K562 (cell line): ENCODE measurements around the gene CCNB1. TPM values are rescaled to one million over a fixed set of nuclear protein-coding genes. Genes with fewer than 3 reads are reported as not detected.

ENCODE experiments used
- ATAC-seq: fragments of 200-7000 bp; cut with Tn5 transposase; 3 replicates; pipeline ENCODE4 v1.9.1; 2020; ENCODE audit warnings: moderate library complexity
- BruUV-seq: library from RNA; stranded (reverse); fragments of 400-500 nt; replicated peaks from 2 replicates; lab custom pipeline; 2021; lab: Mats Ljungman, UMichigan
- CTCF ChIA-PET: fragments of 300-600 bp; formaldehyde crosslinking; extraction: SDS; loops from one replicate; lab custom pipeline; 2021; ENCODE audit warnings: low intra/inter-chr PET ratio; lab: Yijun Ruan, JAX
- POLR2A ChIA-PET: fragments of 300-600, 350-650 bp; sonication (Branson Sonifier 250); formaldehyde crosslinking; extraction: SDS; loops from one replicate; lab custom pipeline; 2021; ENCODE audit warnings: antibody characterized with exemption, inconsistent platforms; lab: Yijun Ruan, JAX
- DNase-seq, 4 experiments: peaks; one replicate each; pipeline versions ENCODE4 v3.0.0 to v3.0.0-alpha.2; 2011 to 2018; ENCODE audit warnings: low spot score in 3 of 4, mixed read lengths in 3 of 4; ENCODE audit errors: extremely low read depth in 1 of 4
- FAIRE-seq: peaks from 2 replicates; lab custom pipeline; 2011; peaks lifted over from hg19 to GRCh38; lab: Jason Lieb, UNC
- H2AFZ ChIP-seq: 2 replicates; pipeline ENCODE4 v1.6.0; 2011; ENCODE audit warnings: low read depth, low read length, control low read depth, inconsistent platforms
- H3K27ac ChIP-seq: fragments of 200-600 bp; 3 replicates; pipeline ENCODE4 v1.8.0; 2011; ENCODE audit warnings: low read depth, mild to moderate bottlenecking, control low read depth, inconsistent platforms, low read length, moderate library complexity, mixed read lengths; ENCODE audit errors: extremely low read depth
- H3K27me3 ChIP-seq, 2 experiments: fragments of 300-600 bp in 1 of 2; 2 replicates in 1 of 2; 3 replicates in 1 of 2; pipeline versions ENCODE4 v1.6.0 to v1.8.0; 2011; ENCODE audit warnings: inconsistent platforms in 2 of 2, low read length in 2 of 2, mild to moderate bottlenecking in 1 of 2, mixed read lengths in 1 of 2, moderate library complexity in 1 of 2; ENCODE audit not compliant: control insufficient read depth in 2 of 2, insufficient read depth in 2 of 2
- H3K36me3 ChIP-seq: fragments of 300-600 bp; 3 replicates; pipeline ENCODE4 v1.8.0; 2011; ENCODE audit warnings: mild to moderate bottlenecking, low read length, inconsistent platforms; ENCODE audit not compliant: control insufficient read depth, insufficient read depth
- H3K4me1 ChIP-seq, 2 experiments: fragments of 200-600 bp in 1 of 2; replicated peaks in 1 of 2; 2 replicates in 1 of 2; 3 replicates in 1 of 2; pipeline versions ENCODE4 v1.5.1 to v1.8.0; 2011; ENCODE audit warnings: inconsistent platforms in 2 of 2, low read length in 2 of 2, mild to moderate bottlenecking in 1 of 2, mixed read lengths in 1 of 2, moderate library complexity in 1 of 2; ENCODE audit not compliant: control insufficient read depth in 2 of 2, insufficient read depth in 2 of 2
- H3K4me2 ChIP-seq: 2 replicates; pipeline ENCODE4 v1.6.1; 2011; ENCODE audit warnings: low read length, control low read depth, inconsistent platforms, mixed read lengths; ENCODE audit not compliant: insufficient read depth
- H3K4me3 ChIP-seq: fragments of 200-600 bp; sonication (generic), shearing (Covaris generic); 2 replicates; pipeline ENCODE4 v1.5.1; 2016; ENCODE audit warnings: control low read depth, inconsistent platforms
- H3K79me2 ChIP-seq: fragments of 200-600 bp; 3 replicates; pipeline ENCODE4 v1.8.0; 2011; ENCODE audit warnings: low read length, inconsistent platforms; ENCODE audit not compliant: control insufficient read depth, insufficient read depth
- H3K9ac ChIP-seq, 2 experiments: 2 replicates each; pipeline versions ENCODE4 v1.6.0 to v1.6.1; 2011; ENCODE audit warnings: low read depth in 2 of 2, low read length in 2 of 2, control low read depth in 1 of 2, inconsistent platforms in 1 of 2, mild to moderate bottlenecking in 1 of 2, mixed read lengths in 1 of 2; ENCODE audit not compliant: insufficient read depth in 1 of 2
- H3K9me1 ChIP-seq: one replicate; pipeline ENCODE4 v1.6.0; 2011; ENCODE audit warnings: inconsistent platforms, mild to moderate bottlenecking, low read length, moderate library complexity; ENCODE audit not compliant: control insufficient read depth, insufficient read depth
- H3K9me3 ChIP-seq: replicated peaks from 2 replicates; pipeline ENCODE4 v1.5.1; 2011; ENCODE audit warnings: low read depth, low read length, inconsistent platforms; ENCODE audit not compliant: control insufficient read depth, insufficient read depth
- H4K20me1 ChIP-seq: replicated peaks from 2 replicates; pipeline ENCODE4 v1.6.1; 2011; ENCODE audit warnings: low read length, inconsistent platforms, mixed read lengths; ENCODE audit not compliant: control insufficient read depth, insufficient read depth
- AFF4 ChIP-seq: sonication (generic); formaldehyde crosslinking; IDR thresholded peaks from 2 replicates; pipeline ENCODE4 v1.8.0; 2023; ENCODE audit warnings: mild to moderate bottlenecking, missing genetic modification reagents
- NFATC3 ChIP-seq: fragments of 450-650 bp; IDR thresholded peaks from 2 replicates; pipeline ENCODE4 v1.6.1; 2017; ENCODE audit warnings: mild to moderate bottlenecking
- SAP30 ChIP-seq: fragments of 200-600 bp; sonication (generic); IDR thresholded peaks from 2 replicates; pipeline ENCODE4 v1.6.1; 2012; ENCODE audit warnings: borderline replicate concordance, low read depth, mild to moderate bottlenecking, moderate library complexity, low read length, control low read depth, inconsistent platforms; ENCODE audit not compliant: insufficient read depth, poor library complexity, severe bottlenecking
- SMARCC2 ChIP-seq: fragments of 450-650 bp; IDR thresholded peaks from 2 replicates; pipeline ENCODE4 v1.6.1; 2017; ENCODE audit warnings: antibody characterized with exemption, moderate library complexity, mild to moderate bottlenecking, low read depth
- TRIM25 ChIP-seq: fragments of 450-650 bp; IDR thresholded peaks from 2 replicates; pipeline ENCODE4 v1.7.0; 2016; ENCODE audit warnings: borderline replicate concordance
- XRCC5 ChIP-seq: fragments of 200-400 bp; formaldehyde crosslinking; IDR thresholded peaks from 2 replicates; pipeline ENCODE4 v1.6.1; 2017; ENCODE audit warnings: low read depth, mild to moderate bottlenecking, low read length
- ZNF311 ChIP-seq: fragments of 250-450 bp; sonication (Bioruptor Pico); IDR thresholded peaks from 2 replicates; pipeline ENCODE4 v1.4.0; 2020; ENCODE audit warnings: mild to moderate bottlenecking, moderate library complexity
- WGBS: fragments of 100-300 bp; shearing (Covaris generic); methylation state at CpG from one replicate; pipeline ENCODE4 v1.1.6; 2016; ENCODE audit warnings: low coverage, mixed read lengths; ENCODE audit not compliant: insufficient coverage; ENCODE audit errors: missing lambda C conversion rate; 5-methylcytosine and 5-hydroxymethylcytosine counted together
- in situ Hi-C: fragments of 300-500 bp; cut with MboI; formaldehyde crosslinking; loops from 4 replicates; pipeline ENCODE4 v1.15.0; 2018; ENCODE audit warnings: inconsistent platforms, mixed read lengths
- intact Hi-C: fragments of 100-400 bp; cut with micrococcal nuclease; formaldehyde crosslinking; loops from 2 replicates; pipeline ENCODE4 v1.14.2; 2022
- polyA plus RNA-seq, 8 experiments: library from polyadenylated mRNA; depleted of rRNA in 4 of 8; stranded (reverse) in 5 of 8; unstranded in 3 of 8; fragments of >200 nt; fragmentation: Nextera tagmentation in 2 of 8; fragmentation: Illumina TruSeq in 1 of 8; extraction: Ambion mirVana in 2 of 8; extraction: Trizol in 1 of 8; gene quantifications; 2 replicates each; pipeline versions ENCODE4 v1.2.1 to v1.2.3, GENCODE V29; 2011 to 2014; ENCODE audit warnings: inconsistent platforms in 1 of 8, missing spikeins in 1 of 8
- total RNA-seq, 7 experiments: library from RNA; depleted of rRNA in 6 of 7; stranded (reverse); fragments of >200 nt in 6 of 7; fragmentation: Illumina TruSeq in 2 of 7; extraction: Trizol in 2 of 7; gene quantifications; 2 replicates each; pipeline versions ENCODE4 v1.2.1 to v1.2.3, GENCODE V29; 2011 to 2021; ENCODE audit warnings: low replicate concordance in 1 of 7

Gene CCNB1
- total and polyA plus RNA-seq, 9 of the 15 experiments (the other 6 are each of a cell fraction or from before 2014, with no cell fraction given) = 165 to 679 (median 271) TPM

DNA sequence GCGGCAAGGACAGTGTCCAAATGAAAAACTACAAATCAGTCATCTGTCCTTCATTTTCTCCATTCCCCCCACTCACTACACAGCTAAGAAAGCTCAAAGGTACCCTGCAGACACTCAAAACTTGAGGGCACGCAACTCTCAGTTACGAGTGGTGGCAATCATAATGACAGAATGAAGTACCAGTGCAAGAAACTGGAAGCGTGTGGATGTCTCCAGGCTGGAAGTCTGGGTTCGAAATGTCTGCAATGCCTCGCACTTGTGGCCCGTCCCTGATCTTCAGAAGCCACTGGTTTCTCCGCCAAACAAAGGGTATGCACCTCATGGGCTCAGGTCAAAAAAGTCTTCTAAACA is 21.8 kb downstream of the CCNB1 start:
- peak; percentile 48 for TF ChIP-seq SAP30
- no peak for TF ChIP-seq NFATC3
- TF ChIP-seq ZNF311 = no peak
- TF ChIP-seq AFF4 (CRISPR knock-in tag) = no peak
- 0 out of 2 replicates have a peak, but pooled peaks have one; percentile 23 for TF ChIP-seq XRCC5
- TF ChIP-seq TRIM25 = 0 out of 2 replicates have a peak, but pooled peaks have one; percentile 80
- TF ChIP-seq SMARCC2 = 0 out of 2 replicates have a peak, but pooled peaks have one; percentile 30
- BruUV-seq = TSS peak; percentile 96
- H3K27me3 ChIP-seq = no peaks in the 10 kb centered on the region
- ATAC-seq (peak; percentile 13), FAIRE-seq (peak; percentile 40), DNase-seq (peak in 1 of 4 experiments; percentile 13)
- H4K20me1 ChIP-seq = no peaks in the 10 kb centered on the region
- peak overlapping the region; percentile 88 to 95 for H3K9ac ChIP-seq
- ChIA-PET CTCF (no interaction called here), POLR2A (interaction anchor here (2.1 to 3.0 kb wide), 2 partner anchors 11 kb away, joined by 6 to 17 read pairs; no protein-coding TSS in a partner anchor)
- H3K4me2 ChIP-seq = peak overlapping the region; percentile 94
- in situ Hi-C loops = no loop called here
- H3K36me3 ChIP-seq = peaks cover 17% of the 10 kb centered on the region; the same call in 1 of the 3 replicates
- peak overlapping the region; percentile 94 for H3K27ac ChIP-seq
- peak overlapping the region; percentile 92 for H2AFZ ChIP-seq
- intact Hi-C loops = loop anchor here (2.0 kb wide), 1 partner anchor 28 kb away; a partner anchor contains a TSS
- H3K9me1 ChIP-seq = no peaks in the 10 kb centered on the region
- H3K79me2 ChIP-seq = peaks cover 23% of the 10 kb centered on the region
- H3K4me3 ChIP-seq = peak overlapping the region; percentile 76
- under 1% methylated on average over 8 of the region's 8 CpGs for WGBS
- H3K9me3 ChIP-seq = no peaks in the 10 kb centered on the region
- H3K4me1 ChIP-seq = peaks cover 7 to 8% of the 10 kb centered on the region in 2 experiments; a peak in 4 of 5 replicates
